ENCODE results near the gene PAX4. TPM values are rescaled to one million over a fixed set of nuclear protein-coding genes. Genes with fewer than 3 reads are reported as not detected.

Gene PAX4
- total RNA-seq, 1 experiment from 2014 or later = not detected

- Histone ChIP-seq H3K4me3 (replicated peaks in 1 of 2; ENCODE audit: low read depth in 1 of 2, low read length in 2 of 2) (peak overlapping the region in 1 of 2 experiments; percentile 94; a peak in 1 of 4 replicates), H4K20me1 (ENCODE audit: insufficient read depth) (no peaks in the 10 kb centered on the region), H3K27ac (ENCODE audit: low read depth, low read length) (no peak overlapping the region), H3K36me3 (ENCODE audit: control insufficient read depth in 1 of 2, insufficient read depth in 2 of 2, low read length in 2 of 2) (peaks cover 15 to 16% of the 10 kb centered on the region in 2 experiments; a peak in 3 of 4 replicates), H3K9me3 (ENCODE audit: control insufficient read depth in 1 of 2, insufficient read depth in 1 of 2, low read depth in 1 of 2, low read length in 2 of 2) (no peaks in the 10 kb centered on the region), H3K9ac (ENCODE audit: low read length) (no peak overlapping the region), H3K27me3 (ENCODE audit: insufficient read depth, low read length) (no peaks in the 10 kb centered on the region), H3K4me1 (ENCODE audit: control insufficient read depth in 1 of 2, insufficient read depth in 2 of 2, low read length in 2 of 2) (peaks cover 19 to 41% of the 10 kb centered on the region in 2 experiments; a peak in 3 of 4 replicates), H3K9me2 (ENCODE audit: insufficient read depth) (no peaks in the 10 kb centered on the region), H2AFZ (ENCODE audit: low read depth, low read length, poor library complexity, severe bottlenecking) (no peak overlapping the region), H3K79me2 (ENCODE audit: insufficient read depth, low read length) (peaks cover 43% of the 10 kb centered on the region), H3K4me2 (ENCODE audit: low read length) (peak overlapping the region; percentile 77)
- intact Hi-C loops (cut with micrococcal nuclease) = loop anchor here (5.0 kb wide), 2 partner anchors 66 to 194 kb away; partner anchors contain the start of genes SND1 and ZNF800
- POLR2A ChIA-PET = no interaction called here
- DNase-seq (ENCODE audit: low read depth, low spot score) = no peak
- no TSS peak for BruUV-seq (replicated peaks)
- CTCF ChIA-PET = no interaction called here
- RAD21 ChIA-PET (ENCODE audit: low non-redundant PET in 1 of 2, low total read pairs in 2 of 2, uncharacterized antibody in 2 of 2, unreplicated experiment in 2 of 2) = interaction anchor here in 1 of 2 experiments (0.6 kb wide), 1 partner anchor 549 kb away, joined by 3 read pairs; no protein-coding TSS in a partner anchor
- no peak for ATAC-seq
- TF ChIP-seq EZH2 (IDR thresholded peaks at IDR 0.05) = no peak
- no peak for TF ChIP-seq TCF7L2 (IDR thresholded peaks at IDR 0.05; ENCODE audit: borderline replicate concordance, extremely low read depth, insufficient read depth, insufficient read length)
- TF ChIP-seq SRF (IDR thresholded peaks at IDR 0.05; ENCODE audit: low read depth) = no peak
- no peak for TF ChIP-seq CBX3 (IDR thresholded peaks at IDR 0.05; ENCODE audit: low read depth)
- TF ChIP-seq ZBTB33 (IDR thresholded peaks at IDR 0.05; ENCODE audit: extremely low read depth, insufficient replicate concordance, low read length) = no peak
- no peak for TF ChIP-seq POLR2A (IDR thresholded peaks at IDR 0.05; ENCODE audit: borderline replicate concordance, extremely low read depth, insufficient read depth, insufficient read length)
- no peak for TF ChIP-seq ELF1 (IDR thresholded peaks at IDR 0.05; ENCODE audit: borderline replicate concordance, low read depth)
- no peak for TF ChIP-seq CTCF (IDR thresholded peaks at IDR 0.05 in 2 of 3, conservative IDR thresholded peaks at IDR 0.05 in 1 of 3; ENCODE audit: borderline replicate concordance in 1 of 3, insufficient read depth in 1 of 3, low read depth in 2 of 3, low read length in 2 of 3)
- TF ChIP-seq SP1 (IDR thresholded peaks at IDR 0.05; ENCODE audit: low read depth) = no peak
- no peak for TF ChIP-seq ZNF274 (IDR thresholded peaks at IDR 0.05; ENCODE audit: low read depth, low read length)
- TF ChIP-seq JUND (IDR thresholded peaks at IDR 0.05) = no peak
- no peak for TF ChIP-seq FOSL1 (IDR thresholded peaks at IDR 0.05; ENCODE audit: low read depth)
- TF ChIP-seq EZH2phosphoT487 (IDR thresholded peaks at IDR 0.05; ENCODE audit: borderline replicate concordance) = no peak
- TF ChIP-seq ZFX (IDR thresholded peaks at IDR 0.05) = no peak
- no peak for TF ChIP-seq EGR1 (IDR thresholded peaks at IDR 0.05; ENCODE audit: low read depth)
- TF ChIP-seq REST (IDR thresholded peaks at IDR 0.05; ENCODE audit: low read depth) = no peak
Observed at GRCh38 chr7:127586346-127586745, 31.6 kb downstream of the PAX4 start.

Data from HCT116 (cell line).